ENCODE measurements around the gene FZD4. TPM values are rescaled to one million over a fixed set of nuclear protein-coding genes. Genes with fewer than 3 reads are reported as not detected.

FZD4 gene
- total RNA-seq, 1 donor from 2014 or later = 47.1 TPM

DNA sequence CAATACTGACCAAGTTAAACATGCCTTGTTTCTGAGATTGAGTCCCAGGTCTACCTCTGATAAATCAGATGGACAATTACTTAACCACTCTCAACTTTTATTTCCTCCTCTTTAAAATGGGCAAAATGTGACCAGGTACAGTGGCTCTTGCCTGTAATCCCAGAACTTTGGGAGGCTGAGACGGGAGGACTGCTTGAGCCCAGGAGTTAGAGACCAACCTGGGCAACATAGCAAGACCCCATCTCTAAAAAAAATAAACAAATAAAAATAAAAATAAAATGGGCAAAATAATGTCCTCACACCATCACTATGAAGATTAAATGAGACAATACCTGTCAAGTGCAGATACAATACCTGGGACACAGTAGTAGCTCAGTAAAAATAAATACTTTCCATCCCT lies 33.0 kb downstream of the FZD4 start:
- Histone ChIP-seq H3K36me3 (no peaks in the 10 kb centered on the region), H3K27me3 (no peaks in the 10 kb centered on the region), H3K9me3 (no peaks in the 10 kb centered on the region), H3K27ac (no peak overlapping the region), H3K4me1 (peaks cover 30% of the 10 kb centered on the region), H3K4me3 (no peak overlapping the region)
- DNase-seq (ENCODE audit: extremely low spot score in 2 of 2) = no peak
- TF ChIP-seq, protein P1, sequence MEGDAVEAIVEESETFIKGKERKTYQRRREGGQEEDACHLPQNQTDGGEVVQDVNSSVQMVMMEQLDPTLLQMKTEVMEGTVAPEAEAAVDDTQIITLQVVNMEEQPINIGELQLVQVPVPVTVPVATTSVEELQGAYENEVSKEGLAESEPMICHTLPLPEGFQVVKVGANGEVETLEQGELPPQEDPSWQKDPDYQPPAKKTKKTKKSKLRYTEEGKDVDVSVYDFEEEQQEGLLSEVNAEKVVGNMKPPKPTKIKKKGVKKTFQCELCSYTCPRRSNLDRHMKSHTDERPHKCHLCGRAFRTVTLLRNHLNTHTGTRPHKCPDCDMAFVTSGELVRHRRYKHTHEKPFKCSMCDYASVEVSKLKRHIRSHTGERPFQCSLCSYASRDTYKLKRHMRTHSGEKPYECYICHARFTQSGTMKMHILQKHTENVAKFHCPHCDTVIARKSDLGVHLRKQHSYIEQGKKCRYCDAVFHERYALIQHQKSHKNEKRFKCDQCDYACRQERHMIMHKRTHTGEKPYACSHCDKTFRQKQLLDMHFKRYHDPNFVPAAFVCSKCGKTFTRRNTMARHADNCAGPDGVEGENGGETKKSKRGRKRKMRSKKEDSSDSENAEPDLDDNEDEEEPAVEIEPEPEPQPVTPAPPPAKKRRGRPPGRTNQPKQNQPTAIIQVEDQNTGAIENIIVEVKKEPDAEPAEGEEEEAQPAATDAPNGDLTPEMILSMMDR (IDR thresholded peaks at IDR 0.05) = no peak
- TF ChIP-seq POLR2A (IDR thresholded peaks at IDR 0.05) = no peak
- no peak for TF ChIP-seq POLR2AphosphoS5 (IDR thresholded peaks at IDR 0.05; ENCODE audit: insufficient read depth in 1 of 2, low read depth in 1 of 2)
- intact Hi-C loops (cut with DNase I) = no loop called here

DNA sequence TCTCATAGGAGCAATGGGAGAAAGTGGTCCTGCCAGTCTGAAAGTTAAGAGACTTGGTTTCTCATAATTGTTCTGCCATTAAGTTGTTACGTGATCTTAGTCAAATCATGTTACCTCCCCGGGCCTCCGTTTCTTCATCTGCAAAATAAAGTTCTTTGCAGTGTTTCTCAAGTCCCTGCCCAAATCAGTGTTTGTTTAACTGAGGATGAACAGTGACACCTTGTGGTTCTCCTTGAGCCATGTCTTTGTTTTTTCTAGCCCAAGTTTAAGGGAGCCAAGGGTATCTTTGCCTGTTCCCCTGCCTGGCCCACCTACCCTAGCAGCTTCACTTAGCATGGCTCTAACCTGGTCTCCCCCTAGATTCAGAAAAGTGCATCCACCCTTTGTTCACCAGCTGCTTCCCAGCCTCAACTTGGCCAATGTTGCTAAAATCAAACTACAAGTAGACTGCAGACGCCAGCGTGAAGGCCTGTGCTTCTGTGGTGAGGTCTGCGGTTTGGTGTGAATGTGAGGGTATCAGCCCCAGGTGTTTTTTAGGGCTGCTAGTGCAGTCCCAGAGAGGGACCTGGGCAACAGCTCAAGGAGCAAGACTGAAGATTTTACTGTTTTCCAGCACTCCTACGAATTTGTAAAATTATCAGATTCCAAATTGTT lies 35.5 kb downstream of the FZD4 start:
- peak overlapping the region; percentile 49 for H3K27ac ChIP-seq
- no peak for DNase-seq (ENCODE audit: extremely low spot score in 2 of 2)
- intact Hi-C loops (cut with DNase I) = loop anchor here (5.0 kb wide), 1 partner anchor 47 kb away; no protein-coding TSS in a partner anchor

DNA sequence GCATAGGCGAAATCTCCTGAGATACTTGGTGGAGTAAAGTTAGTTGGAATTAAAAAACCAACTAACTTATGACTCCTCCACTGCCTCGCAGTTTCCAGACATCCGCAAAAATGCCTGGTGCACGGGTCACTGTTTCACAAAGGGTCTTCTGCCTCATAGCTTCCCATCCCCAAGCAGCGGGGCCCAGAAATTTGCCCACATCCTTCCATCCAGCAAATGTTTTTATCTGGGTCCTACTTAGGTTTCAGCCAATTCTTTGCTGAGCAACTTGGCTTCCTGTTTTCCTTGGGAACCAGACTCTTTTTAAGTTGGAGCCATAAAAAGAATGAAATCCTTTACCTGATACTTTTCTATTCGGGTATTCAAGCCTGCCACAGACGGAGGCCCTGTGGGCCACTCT lies 36.2 kb downstream of the FZD4 start:
- Histone ChIP-seq H3K27me3 (no peaks in the 10 kb centered on the region), H3K9me3 (no peaks in the 10 kb centered on the region), H3K4me3 (no peak overlapping the region), H3K4me1 (peaks cover 30% of the 10 kb centered on the region), H3K27ac (peak overlapping the region; percentile 49), H3K36me3 (no peaks in the 10 kb centered on the region)
- no peak for DNase-seq (ENCODE audit: extremely low spot score in 2 of 2)
- TF ChIP-seq, protein P1 (IDR thresholded peaks at IDR 0.05) = no peak
- TF ChIP-seq POLR2AphosphoS5 (IDR thresholded peaks at IDR 0.05; ENCODE audit: insufficient read depth in 1 of 2, low read depth in 1 of 2) (no peak), POLR2A (IDR thresholded peaks at IDR 0.05) (no peak)
- intact Hi-C loops (cut with DNase I) = loop anchor here (5.0 kb wide), 1 partner anchor 47 kb away; no protein-coding TSS in a partner anchor

More for the DNA sequence above, 35.5 kb downstream of the FZD4 start:
- TF ChIP-seq POLR2A (IDR thresholded peaks at IDR 0.05) (no peak), POLR2AphosphoS5 (IDR thresholded peaks at IDR 0.05; ENCODE audit: insufficient read depth in 1 of 2, low read depth in 1 of 2) (no peak)
- TF ChIP-seq, protein P1 (IDR thresholded peaks at IDR 0.05) = peak; percentile 43 to 73 (median 60)
- no peak overlapping the region for H3K4me3 ChIP-seq
- peaks cover 37% of the 10 kb centered on the region for H3K4me1 ChIP-seq
- no peaks in the 10 kb centered on the region for H3K27me3 ChIP-seq
- no peaks in the 10 kb centered on the region for H3K9me3 ChIP-seq
- no peaks in the 10 kb centered on the region for H3K36me3 ChIP-seq

DNA sequence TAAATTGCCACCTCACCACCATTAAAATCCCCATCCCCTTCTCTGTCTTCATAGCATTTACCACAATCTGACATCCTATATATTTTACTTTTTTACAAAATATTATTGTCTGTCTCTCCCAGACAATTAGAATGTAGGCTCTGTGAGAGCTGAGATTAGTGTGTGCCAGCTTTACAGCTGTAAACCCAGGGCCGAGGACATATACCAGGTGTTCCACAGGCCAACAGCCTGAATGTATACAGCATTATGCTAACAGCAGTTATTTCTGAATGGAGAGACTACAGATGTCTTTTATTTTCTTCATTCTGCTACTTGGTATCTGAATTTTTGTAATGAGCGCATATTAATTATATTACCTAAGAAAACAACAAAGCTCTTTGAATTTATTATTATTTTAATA lies 36.7 kb downstream of the FZD4 start:
- TF ChIP-seq, protein P1 (IDR thresholded peaks at IDR 0.05) = no peak
- TF ChIP-seq POLR2A (IDR thresholded peaks at IDR 0.05) (no peak), POLR2AphosphoS5 (IDR thresholded peaks at IDR 0.05; ENCODE audit: insufficient read depth in 1 of 2, low read depth in 1 of 2) (no peak)
- Histone ChIP-seq H3K9me3 (no peaks in the 10 kb centered on the region), H3K4me3 (no peak overlapping the region), H3K27ac (peak overlapping the region; percentile 49), H3K4me1 (peaks cover 30% of the 10 kb centered on the region), H3K36me3 (no peaks in the 10 kb centered on the region), H3K27me3 (no peaks in the 10 kb centered on the region)
- no peak for DNase-seq (ENCODE audit: extremely low spot score in 2 of 2)
- intact Hi-C loops (cut with DNase I) = loop anchor here (5.0 kb wide), 1 partner anchor 46 kb away; no protein-coding TSS in a partner anchor

DNA sequence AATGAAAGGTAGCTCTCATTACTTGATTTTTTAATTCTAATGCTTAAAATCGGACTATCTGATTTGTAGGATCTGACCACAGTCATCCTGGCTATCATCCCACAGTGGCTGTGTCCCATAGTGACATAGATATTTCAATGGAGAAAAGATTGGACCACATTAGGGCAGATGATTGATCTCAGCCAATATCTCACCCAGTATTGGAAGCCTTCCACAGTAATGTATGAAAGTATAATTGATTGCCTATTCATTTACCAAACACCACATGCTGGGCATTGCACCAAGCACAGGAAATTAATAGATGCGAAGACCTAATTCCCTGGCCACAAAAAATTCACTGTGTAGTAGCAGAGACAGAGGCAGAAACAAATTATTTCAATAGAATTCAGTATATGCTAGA lies 37.6 kb downstream of the FZD4 start:
- H3K9me3 ChIP-seq = no peaks in the 10 kb centered on the region
- peaks cover 30% of the 10 kb centered on the region for H3K4me1 ChIP-seq
- H3K4me3 ChIP-seq = no peak overlapping the region
- DNase-seq (ENCODE audit: extremely low spot score in 2 of 2) = no peak
- no peak overlapping the region for H3K27ac ChIP-seq
- no peaks in the 10 kb centered on the region for H3K36me3 ChIP-seq
- TF ChIP-seq, protein P1 (IDR thresholded peaks at IDR 0.05) = no peak
- TF ChIP-seq POLR2AphosphoS5 (IDR thresholded peaks at IDR 0.05; ENCODE audit: insufficient read depth in 1 of 2, low read depth in 1 of 2) (no peak), POLR2A (IDR thresholded peaks at IDR 0.05) (no peak)
- H3K27me3 ChIP-seq = no peaks in the 10 kb centered on the region
- intact Hi-C loops (cut with DNase I) = loop anchor here (5.0 kb wide), 1 partner anchor 45 kb away; no protein-coding TSS in a partner anchor
